Astrocyte (in vitro differentiated cells and primary cell): ENCODE data around the gene OTUB2. TPM values are rescaled to one million over a fixed set of nuclear protein-coding genes. Genes with fewer than 3 reads are reported as not detected.

Experiments used
- DNase-seq: peaks from one replicate; pipeline ENCODE4 v3.0.0-alpha.2; 2010; ENCODE audit warnings: low read depth
- FAIRE-seq: peaks from 2 replicates; lab custom pipeline; 2011; peaks lifted over from hg19 to GRCh38; lab: Jason Lieb, UNC
- H2AFZ ChIP-seq: 2 replicates; pipeline ENCODE4 v1.6.0; 2012; ENCODE audit warnings: low read depth, low read length, inconsistent platforms
- H3K27ac ChIP-seq: 2 replicates; pipeline ENCODE4 v1.5.1; 2011; ENCODE audit warnings: low read depth, low read length, inconsistent platforms
- H3K27me3 ChIP-seq: 2 replicates; pipeline ENCODE4 v1.6.0; 2011; ENCODE audit warnings: low read length, inconsistent platforms; ENCODE audit not compliant: insufficient read depth
- H3K36me3 ChIP-seq: 2 replicates; pipeline ENCODE4 v1.5.1; 2011; ENCODE audit warnings: low read length, inconsistent platforms; ENCODE audit not compliant: insufficient read depth
- H3K4me1 ChIP-seq: 2 replicates; pipeline ENCODE4 v1.5.1; 2011; ENCODE audit warnings: low read length, inconsistent platforms; ENCODE audit not compliant: insufficient read depth
- H3K4me2 ChIP-seq: 2 replicates; pipeline ENCODE4 v1.6.0; 2012; ENCODE audit warnings: low read length, inconsistent platforms
- H3K4me3 ChIP-seq: 2 replicates; pipeline ENCODE4 v1.5.1; 2011; ENCODE audit warnings: low read depth, mild to moderate bottlenecking, low read length, inconsistent platforms; ENCODE audit not compliant: insufficient read depth
- H3K79me2 ChIP-seq: 2 replicates; pipeline ENCODE4 v1.6.0; 2012; ENCODE audit warnings: mild to moderate bottlenecking, low read length, inconsistent platforms; ENCODE audit not compliant: insufficient read depth
- H3K9ac ChIP-seq: 2 replicates; pipeline ENCODE4 v1.6.0; 2012; ENCODE audit warnings: mild to moderate bottlenecking, low read length, inconsistent platforms
- H3K9me3 ChIP-seq: 2 replicates; pipeline ENCODE4 v1.5.1; 2012; ENCODE audit warnings: low read depth, mild to moderate bottlenecking, low read length, inconsistent platforms; ENCODE audit not compliant: insufficient read depth
- H4K20me1 ChIP-seq: 2 replicates; pipeline ENCODE4 v1.6.0; 2012; ENCODE audit warnings: low read length, inconsistent platforms; ENCODE audit not compliant: insufficient read depth
- H3K27ac Mint-ChIP-seq: one replicate; pipeline ENCODE4 v1.8.0; 2021; ENCODE audit warnings: mild to moderate bottlenecking, mixed read lengths; ENCODE audit not compliant: unreplicated experiment
- H3K27me3 Mint-ChIP-seq: one replicate; pipeline ENCODE4 v1.8.0; 2021; ENCODE audit warnings: low read depth, mixed read lengths; ENCODE audit not compliant: unreplicated experiment
- H3K36me3 Mint-ChIP-seq: one replicate; pipeline ENCODE4 v1.8.0; 2021; ENCODE audit warnings: low read depth, mixed read lengths; ENCODE audit not compliant: unreplicated experiment
- H3K4me1 Mint-ChIP-seq: one replicate; pipeline ENCODE4 v1.8.0; 2021; ENCODE audit warnings: low read depth, mixed read lengths; ENCODE audit not compliant: unreplicated experiment
- H3K4me3 Mint-ChIP-seq: one replicate; pipeline ENCODE4 v1.8.0; 2021; ENCODE audit warnings: mild to moderate bottlenecking, moderate library complexity, mixed read lengths; ENCODE audit not compliant: unreplicated experiment
- H3K9me3 Mint-ChIP-seq: one replicate; pipeline ENCODE4 v1.8.0; 2021; ENCODE audit warnings: mild to moderate bottlenecking, mixed read lengths; ENCODE audit not compliant: unreplicated experiment
- CTCF ChIP-seq: IDR thresholded peaks from 2 replicates; pipeline ENCODE4 v1.5.1; 2011; ENCODE audit warnings: low read depth, mild to moderate bottlenecking, inconsistent platforms, low read length, moderate library complexity; ENCODE audit not compliant: insufficient read depth
- EZH2 ChIP-seq: IDR thresholded peaks from 2 replicates; pipeline ENCODE4 v1.6.1; 2012; ENCODE audit warnings: mild to moderate bottlenecking, low read length, inconsistent platforms; ENCODE audit not compliant: insufficient read depth
- total RNA-seq: library from RNA; stranded (reverse); gene quantifications from 2 replicates; pipeline ENCODE4 v1.2.1, GENCODE V29; 2021

Gene OTUB2
- total RNA-seq, 1 donor from 2014 or later, result 3.3 TPM

- peaks cover 5% of the 10 kb centered on the region for H3K9me3 Mint-ChIP-seq
- Histone ChIP-seq H3K4me2 (no peak overlapping the region), H2AFZ (no peak overlapping the region), H3K36me3 (no peaks in the 10 kb centered on the region), H4K20me1 (no peaks in the 10 kb centered on the region), H3K27ac (no peak overlapping the region), H3K79me2 (no peaks in the 10 kb centered on the region), H3K4me3 (no peak overlapping the region), H3K27me3 (peaks cover 16% of the 10 kb centered on the region), H3K9me3 (no peaks in the 10 kb centered on the region), H3K9ac (no peak overlapping the region), H3K4me1 (peaks cover 4% of the 10 kb centered on the region)
- H3K36me3 Mint-ChIP-seq, result no peaks in the 10 kb centered on the region
- H3K27ac Mint-ChIP-seq, result no peak overlapping the region
- H3K27me3 Mint-ChIP-seq, result peaks cover 31% of the 10 kb centered on the region
- H3K4me1 Mint-ChIP-seq, result peaks cover 11% of the 10 kb centered on the region
- no peak overlapping the region for H3K4me3 Mint-ChIP-seq
- TF ChIP-seq EZH2, result no peak
- no peak for TF ChIP-seq CTCF
- no peak for DNase-seq
- no peak for FAIRE-seq
Observed at GRCh38 chr14:94016446-94016976, 9.6 kb upstream of the OTUB2 start.

GRCh38 chr14:94018308-94018707 lies 7.8 kb upstream of the OTUB2 start:
- TF ChIP-seq EZH2 (no peak), CTCF (no peak)
- Histone ChIP-seq H3K4me1 (peaks cover 9% of the 10 kb centered on the region), H3K9me3 (no peaks in the 10 kb centered on the region), H3K79me2 (no peaks in the 10 kb centered on the region), H3K36me3 (no peaks in the 10 kb centered on the region), H2AFZ (no peak overlapping the region), H3K4me3 (no peak overlapping the region), H3K27me3 (peaks cover 16% of the 10 kb centered on the region), H4K20me1 (no peaks in the 10 kb centered on the region), H3K9ac (no peak overlapping the region), H3K4me2 (no peak overlapping the region), H3K27ac (no peak overlapping the region)
- Mint-ChIP-seq H3K27me3 (peaks cover 31% of the 10 kb centered on the region), H3K36me3 (no peaks in the 10 kb centered on the region), H3K4me1 (peaks cover 8% of the 10 kb centered on the region), H3K4me3 (no peak overlapping the region), H3K27ac (no peak overlapping the region), H3K9me3 (peaks cover 5% of the 10 kb centered on the region)
- DNase-seq (no peak), FAIRE-seq (no peak)

GRCh38 chr14:94019329-94019728 lies 6.8 kb upstream of the OTUB2 start:
- H3K27me3 Mint-ChIP-seq, result peaks cover 35% of the 10 kb centered on the region
- no peak overlapping the region for H3K27ac Mint-ChIP-seq
- no peak for TF ChIP-seq CTCF
- no peak for TF ChIP-seq EZH2
- no peaks in the 10 kb centered on the region for H3K36me3 Mint-ChIP-seq
- H3K27me3 ChIP-seq, result peaks cover 14% of the 10 kb centered on the region
- no peak overlapping the region for H3K4me3 ChIP-seq
- H3K9me3 Mint-ChIP-seq, result peaks cover 5% of the 10 kb centered on the region
- peaks cover 9% of the 10 kb centered on the region for H3K4me1 ChIP-seq
- H3K79me2 ChIP-seq, result no peaks in the 10 kb centered on the region
- H3K9me3 ChIP-seq, result no peaks in the 10 kb centered on the region
- peaks cover 8% of the 10 kb centered on the region for H3K4me1 Mint-ChIP-seq
- H3K36me3 ChIP-seq, result no peaks in the 10 kb centered on the region
- H3K9ac ChIP-seq, result no peak overlapping the region
- H3K4me3 Mint-ChIP-seq, result no peak overlapping the region
- no peaks in the 10 kb centered on the region for H4K20me1 ChIP-seq
- FAIRE-seq, result no peak
- no peak overlapping the region for H3K27ac ChIP-seq
- H3K4me2 ChIP-seq, result no peak overlapping the region
- H2AFZ ChIP-seq, result no peak overlapping the region
- no peak for DNase-seq
